HepG2 (cell line): ENCODE data around the gene PTPRD. TPM values are rescaled to one million over a fixed set of nuclear protein-coding genes. Genes with fewer than 3 reads are reported as not detected.

Experiments used
- ATAC-seq: fragments of 200-7000 bp; cut with Tn5 transposase; 3 replicates; pipeline ENCODE4 v1.9.1; 2020; ENCODE audit warnings: mild to moderate bottlenecking, moderate library complexity
- BruUV-seq: library from RNA; stranded (reverse); fragments of 400-500 nt; replicated peaks from 2 replicates; lab custom pipeline; 2021; lab: Mats Ljungman, UMichigan
- CTCF ChIA-PET: fragments of 300-600 bp; formaldehyde crosslinking; extraction: SDS; loops from one replicate; lab custom pipeline; 2021; ENCODE audit warnings: low total read pairs, inconsistent platforms, low intra/inter-chr PET ratio; lab: Yijun Ruan, JAX
- POLR2A ChIA-PET: fragments of 350-600 bp; sonication (Branson Sonifier 250); formaldehyde crosslinking; loops from one replicate; lab custom pipeline; 2020; ENCODE audit warnings: antibody characterized with exemption, inconsistent platforms; lab: Yijun Ruan, JAX
- DNase-seq: peaks from one replicate; pipeline ENCODE4 v3.0.0-alpha.2; 2015; ENCODE audit warnings: low spot score
- FAIRE-seq: peaks from 3 replicates; lab custom pipeline; 2011; peaks lifted over from hg19 to GRCh38; lab: Jason Lieb, UNC
- H2AFZ ChIP-seq: one replicate; pipeline ENCODE4 v1.6.1; 2011; ENCODE audit warnings: low read length, inconsistent platforms
- H3K27ac ChIP-seq: fragments of 300-600 bp; 3 replicates; pipeline ENCODE4 v1.8.0; 2011; ENCODE audit warnings: mixed run types, mild to moderate bottlenecking, mixed read lengths, low read length, inconsistent platforms; ENCODE audit not compliant: insufficient read depth; ENCODE audit errors: extremely low read length
- H3K27me3 ChIP-seq, 2 experiments: fragments of 200-600 bp in 1 of 2; 2 replicates in 1 of 2; 3 replicates in 1 of 2; pipeline versions ENCODE4 v1.6.0 to v1.8.0; 2011; ENCODE audit warnings: low read length in 2 of 2, mild to moderate bottlenecking in 2 of 2, moderate library complexity in 2 of 2, inconsistent platforms in 1 of 2; ENCODE audit not compliant: insufficient read depth in 2 of 2, control insufficient read depth in 1 of 2
- H3K36me3 ChIP-seq, 2 experiments: fragments of 200-600 bp in 1 of 2; replicated peaks in 1 of 2; 2 replicates in 1 of 2; 3 replicates in 1 of 2; pipeline versions ENCODE4 v1.5.1 to v1.8.0; 2011; ENCODE audit warnings: low read length in 2 of 2, inconsistent platforms in 1 of 2; ENCODE audit not compliant: insufficient read depth in 2 of 2, control insufficient read depth in 1 of 2
- H3K4me1 ChIP-seq: 2 replicates; pipeline ENCODE4 v1.5.1; 2012; ENCODE audit warnings: low read length, inconsistent platforms; ENCODE audit not compliant: insufficient read depth
- H3K4me2 ChIP-seq: 2 replicates; pipeline ENCODE4 v1.6.0; 2011; ENCODE audit warnings: low read depth, low read length, inconsistent platforms
- H3K4me3 ChIP-seq, 3 experiments: fragments of 200-600 bp in 1 of 3; sonication (generic), shearing (Covaris generic) in 1 of 3; replicated peaks in 1 of 3; 2 replicates each; pipeline ENCODE4 v1.5.1; 2011 to 2016; ENCODE audit warnings: low read length in 3 of 3, inconsistent platforms in 2 of 3, low read depth in 2 of 3, mild to moderate bottlenecking in 2 of 3, control low read depth in 1 of 3, mixed read lengths in 1 of 3; ENCODE audit not compliant: insufficient read depth in 1 of 3
- H3K79me2 ChIP-seq: one replicate; pipeline ENCODE4 v1.6.1; 2011; ENCODE audit warnings: low read length, inconsistent platforms; ENCODE audit not compliant: insufficient read depth
- H3K9ac ChIP-seq: 2 replicates; pipeline ENCODE4 v1.6.0; 2011; ENCODE audit warnings: mild to moderate bottlenecking, low read depth, low read length, inconsistent platforms; ENCODE audit not compliant: insufficient read depth
- H3K9me3 ChIP-seq: 2 replicates; pipeline ENCODE4 v1.5.1; 2012; ENCODE audit warnings: mild to moderate bottlenecking, low read length
- H4K20me1 ChIP-seq: 2 replicates; pipeline ENCODE4 v1.6.0; 2011; ENCODE audit warnings: inconsistent platforms, mild to moderate bottlenecking, low read length, moderate library complexity; ENCODE audit not compliant: insufficient read depth
- MBNL3 ChIP-seq: fragments of 250-450 bp; sonication (Bioruptor Pico); conservative IDR thresholded peaks from 2 replicates; pipeline ENCODE4 v1.8.0; 2022; ENCODE audit warnings: mild to moderate bottlenecking, inconsistent platforms
- YEATS2 ChIP-seq: sonication (generic); formaldehyde crosslinking; IDR thresholded peaks from 2 replicates; pipeline ENCODE4 v1.4.0; 2020; ENCODE audit warnings: missing genetic modification reagents, borderline replicate concordance
- ZNF142 ChIP-seq: sonication (generic); formaldehyde crosslinking; IDR thresholded peaks from 2 replicates; pipeline ENCODE4 v1.4.0; 2020; ENCODE audit warnings: missing genetic modification reagents
- ZNF703 ChIP-seq: sonication (generic); formaldehyde crosslinking; IDR thresholded peaks from 2 replicates; pipeline ENCODE4 v1.5.1; 2020; ENCODE audit warnings: missing genetic modification reagents, mild to moderate bottlenecking, moderate library complexity, borderline replicate concordance
- WGBS: methylation state at CpG from one replicate; pipeline ENCODE4 v1.1.6; 2017; ENCODE audit warnings: low lambda C conversion rate; 5-methylcytosine and 5-hydroxymethylcytosine counted together
- in situ Hi-C: cut with HindIII; loops from 2 replicates; pipeline ENCODE4 v1.10.0; 2017; ENCODE audit warnings: low pct_unique_long_range_greater_than_20kb; ENCODE audit not compliant: extremely low pct_ligation_motif_present
- intact Hi-C: fragments of 100-400 bp; cut with micrococcal nuclease; formaldehyde crosslinking; loops from one replicate; pipeline ENCODE4 v1.10.0; 2022; ENCODE audit not compliant: unreplicated experiment
- polyA plus RNA-seq, 8 experiments: library from polyadenylated mRNA; depleted of rRNA in 3 of 8; stranded (reverse) in 7 of 8; unstranded in 1 of 8; fragments of >200 nt; fragmentation: Illumina TruSeq in 4 of 8; extraction: Trizol in 4 of 8; gene quantifications; 2 replicates each; pipeline versions ENCODE4 v1.2.1 to v1.2.3, GENCODE V29; 2011 to 2016; ENCODE audit warnings: low read depth in 4 of 8, missing spikeins in 1 of 8, mixed read lengths in 1 of 8; ENCODE audit not compliant: insufficient read depth in 1 of 8
- total RNA-seq, 5 experiments: library from RNA; depleted of rRNA; stranded (reverse); fragments of >200 nt; fragmentation: Illumina TruSeq; extraction: Trizol; gene quantifications; 2 replicates each; pipeline ENCODE4 v1.2.3, GENCODE V29; 2016; ENCODE audit warnings: low read depth in 1 of 5

PTPRD gene
- total and polyA plus RNA-seq, 2 of the 13 experiments (the other 11 are each of a cell fraction or from before 2014, with no cell fraction given) = 0.05 TPM; not detected in 1

GRCh38 chr9:9804109-9804508 is 808.7 kb downstream of the PTPRD start:
- Histone ChIP-seq H3K4me3 (no peak overlapping the region), H2AFZ (no peak overlapping the region), H3K9me3 (no peaks in the 10 kb centered on the region), H3K27me3 (no peaks in the 10 kb centered on the region), H3K4me1 (no peaks in the 10 kb centered on the region), H3K79me2 (no peaks in the 10 kb centered on the region), H4K20me1 (no peaks in the 10 kb centered on the region), H3K9ac (no peak overlapping the region), H3K4me2 (no peak overlapping the region), H3K27ac (no peak overlapping the region), H3K36me3 (no peaks in the 10 kb centered on the region)
- in situ Hi-C loops (no loop called here), intact Hi-C loops (no loop called here)
- FAIRE-seq (no peak), ATAC-seq (no peak), DNase-seq (no peak)
- POLR2A ChIA-PET = no interaction called here
- no TSS peak for BruUV-seq
- CTCF ChIA-PET = no interaction called here
- no peak for TF ChIP-seq ZNF142 (CRISPR knock-in tag)
- TF ChIP-seq YEATS2 (CRISPR knock-in tag) = no peak
- no peak for TF ChIP-seq ZNF703 (CRISPR knock-in tag)
- TF ChIP-seq MBNL3 (CRISPR knock-in tag) = no peak
- WGBS = 6% methylated on average over 1 of the region's 1 CpG
